GM19397 (cell line): ENCODE measurements around the gene PPY.
"Not testable (repeated sequence)": the region's sequence is repeated elsewhere in the genome, so short reads cannot be mapped to it uniquely, and the experiment has no call there.

ENCODE experiments used
- ATAC-seq: cut with Tn5 transposase; IDR thresholded peaks from one replicate; pipeline ENCODE4 v1.9.1; 2021; ENCODE audit warnings: mild to moderate bottlenecking, moderate library complexity; ENCODE audit not compliant: unreplicated experiment

PPY gene

DNA sequence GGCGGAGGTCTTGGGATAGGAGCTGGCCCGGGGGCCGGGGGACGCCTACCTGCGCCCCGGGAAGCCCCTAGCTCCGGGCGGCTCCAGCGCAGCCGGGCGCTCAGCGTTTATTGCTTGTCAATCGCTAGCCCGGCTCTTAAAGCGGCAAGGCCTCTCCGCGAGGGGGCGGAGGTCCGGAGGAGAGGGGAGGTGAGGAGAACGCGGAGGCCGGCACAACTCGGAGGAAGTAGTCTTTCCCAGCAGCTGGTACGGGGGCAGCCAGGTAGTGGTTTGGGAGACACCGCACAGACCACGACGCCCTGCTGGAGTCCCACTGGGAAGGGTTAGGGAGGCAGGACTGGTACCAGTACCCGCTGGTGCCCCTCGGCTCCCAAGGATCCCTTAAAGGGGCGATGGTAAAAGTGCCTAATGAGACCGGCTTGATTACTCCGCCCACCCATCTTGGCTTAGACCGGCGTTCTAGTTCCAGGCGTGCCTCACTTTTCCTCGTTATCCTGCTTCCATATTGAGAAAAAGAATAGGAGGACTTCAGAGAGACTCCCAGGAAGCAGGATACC, 34.8 kb downstream of the PPY start, which contains the start of gene MPP2:
TSS of gene MPP2 (minus strand) at position 112 of the 557 bp plus-strand sequence. CDS start 3,076 bp downstream, outside the sequence.
- no peak for ATAC-seq

DNA sequence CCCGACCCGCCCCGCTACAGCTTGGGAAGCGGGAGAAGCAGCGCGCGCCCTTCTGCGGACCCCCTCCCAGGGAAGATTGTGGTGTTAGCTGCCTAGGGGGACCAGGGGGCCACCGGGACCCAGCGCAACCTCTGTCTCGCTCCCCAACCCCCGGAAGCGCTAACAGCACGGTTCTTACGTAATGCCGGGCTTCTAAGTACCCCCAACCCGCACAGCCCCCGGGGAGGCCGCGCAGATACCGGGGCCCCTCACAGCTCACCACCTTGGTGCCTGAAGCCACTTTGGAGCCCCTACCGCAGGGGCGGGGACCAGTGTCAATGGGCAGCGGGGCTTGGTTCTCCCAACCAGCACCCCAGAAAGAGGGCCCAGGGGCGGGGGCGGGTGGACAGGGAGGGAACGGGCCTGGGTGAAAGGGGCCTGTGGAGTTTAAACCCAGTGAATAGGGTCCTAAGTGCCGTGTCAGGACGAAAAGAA, 35.3 kb downstream of the PPY start:
- ATAC-seq: no peak

DNA sequence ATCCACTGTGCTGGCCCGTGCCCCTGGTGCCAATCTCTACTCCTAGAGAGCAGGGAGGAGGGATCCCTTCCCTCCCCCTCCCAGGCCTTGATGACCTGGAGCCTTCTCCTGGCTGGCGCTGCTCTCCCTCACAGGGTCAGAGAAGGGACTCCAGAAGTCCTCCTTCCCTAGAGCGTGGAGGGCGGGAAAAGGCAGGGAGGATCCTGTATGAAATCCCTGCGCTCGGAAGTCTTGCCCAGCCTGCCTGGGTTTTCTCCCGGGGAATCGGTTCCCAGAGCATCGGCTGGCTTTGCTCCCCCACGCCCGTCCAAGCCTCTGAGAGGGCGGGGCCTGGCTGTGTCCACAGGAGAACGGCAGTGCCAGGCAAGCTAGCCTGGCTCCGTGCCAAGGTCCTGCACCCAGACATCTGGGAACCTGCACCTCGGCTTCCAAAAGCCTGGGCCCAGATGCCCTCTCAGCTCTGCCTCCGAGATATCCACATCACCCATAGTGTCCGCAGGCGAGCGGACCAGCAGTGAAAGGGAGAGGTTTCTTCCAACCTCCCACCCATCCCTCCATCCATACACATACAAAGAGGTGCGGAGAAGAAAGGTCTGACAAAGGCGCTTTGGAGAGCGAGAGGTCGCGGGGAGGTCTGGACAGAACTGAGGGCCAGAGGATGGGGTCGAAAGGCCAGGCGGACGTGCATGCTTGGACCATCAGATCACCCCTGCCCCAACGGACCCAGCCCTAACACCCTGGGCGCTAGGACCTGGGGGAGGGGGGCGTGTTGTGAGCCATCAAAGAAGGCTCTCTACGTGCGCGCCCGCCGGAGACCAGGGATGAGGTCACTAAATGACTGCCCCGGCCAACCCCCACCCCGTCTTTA, 36.1 kb downstream of the PPY start:
- ATAC-seq: no peak

DNA sequence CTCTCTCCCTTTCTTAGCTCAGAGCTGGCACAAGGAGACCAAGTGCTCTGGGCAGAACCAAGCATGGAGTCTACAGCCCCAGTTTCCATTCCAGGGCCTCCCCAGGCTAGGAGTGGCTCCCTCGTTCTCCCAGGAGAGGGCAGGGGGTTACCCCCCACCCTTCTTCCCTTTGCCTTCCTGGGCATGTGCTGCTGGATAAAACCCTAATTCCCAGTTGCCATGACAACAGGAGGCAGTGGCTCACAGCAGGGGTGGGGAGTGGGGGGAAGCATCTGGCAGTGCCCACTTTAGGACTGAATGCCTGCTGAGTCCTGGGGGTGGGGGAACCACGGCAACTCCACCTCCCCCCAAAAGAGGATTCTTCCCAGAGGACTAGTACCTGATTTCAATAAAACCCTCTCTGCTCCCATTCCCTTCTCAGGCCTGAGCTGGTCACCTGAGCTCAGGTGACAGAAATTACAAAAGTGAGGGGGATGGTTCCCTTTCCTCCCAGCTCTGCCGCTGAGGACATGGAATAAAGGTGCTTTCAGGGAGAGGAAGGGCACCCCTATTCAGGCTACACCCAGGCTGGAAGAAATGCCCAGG, 36.8 kb downstream of the PPY start:
- no peak for ATAC-seq

DNA sequence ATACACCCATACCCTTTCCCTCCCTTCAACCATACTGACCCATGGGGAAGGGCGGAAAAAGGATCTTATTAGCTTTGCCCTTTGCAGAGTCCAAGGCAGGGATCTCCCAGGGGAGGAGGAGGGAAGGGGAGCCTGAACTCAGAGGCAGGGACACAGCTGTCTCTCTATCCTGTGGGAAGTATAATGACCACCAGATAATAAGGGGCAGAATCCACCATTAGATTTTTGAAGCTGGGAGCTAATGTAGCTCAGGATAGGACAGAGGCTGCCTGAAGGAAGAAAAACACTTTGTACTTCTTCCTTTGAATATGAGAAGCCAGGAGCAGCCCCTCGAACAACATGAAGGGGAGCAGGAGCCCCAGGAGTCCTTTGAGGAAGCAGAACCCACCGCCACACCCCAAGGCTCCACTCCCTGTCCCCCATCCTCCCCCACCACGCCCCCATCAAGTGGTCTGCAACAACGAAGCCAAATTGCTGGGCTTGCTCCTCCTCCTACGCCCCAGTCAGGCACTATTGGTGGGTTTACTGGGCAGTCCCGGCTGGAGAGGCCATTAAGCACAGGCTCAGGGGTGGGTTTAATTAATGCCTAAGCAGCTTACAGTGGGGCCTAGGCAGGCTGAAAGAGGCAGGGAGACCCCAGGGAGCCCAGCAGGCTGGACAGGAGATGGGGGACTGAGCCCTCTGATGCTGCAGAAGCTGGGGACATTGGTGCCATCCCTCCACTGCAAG, 40.3 kb downstream of the PPY start:
- ATAC-seq: no peak

DNA sequence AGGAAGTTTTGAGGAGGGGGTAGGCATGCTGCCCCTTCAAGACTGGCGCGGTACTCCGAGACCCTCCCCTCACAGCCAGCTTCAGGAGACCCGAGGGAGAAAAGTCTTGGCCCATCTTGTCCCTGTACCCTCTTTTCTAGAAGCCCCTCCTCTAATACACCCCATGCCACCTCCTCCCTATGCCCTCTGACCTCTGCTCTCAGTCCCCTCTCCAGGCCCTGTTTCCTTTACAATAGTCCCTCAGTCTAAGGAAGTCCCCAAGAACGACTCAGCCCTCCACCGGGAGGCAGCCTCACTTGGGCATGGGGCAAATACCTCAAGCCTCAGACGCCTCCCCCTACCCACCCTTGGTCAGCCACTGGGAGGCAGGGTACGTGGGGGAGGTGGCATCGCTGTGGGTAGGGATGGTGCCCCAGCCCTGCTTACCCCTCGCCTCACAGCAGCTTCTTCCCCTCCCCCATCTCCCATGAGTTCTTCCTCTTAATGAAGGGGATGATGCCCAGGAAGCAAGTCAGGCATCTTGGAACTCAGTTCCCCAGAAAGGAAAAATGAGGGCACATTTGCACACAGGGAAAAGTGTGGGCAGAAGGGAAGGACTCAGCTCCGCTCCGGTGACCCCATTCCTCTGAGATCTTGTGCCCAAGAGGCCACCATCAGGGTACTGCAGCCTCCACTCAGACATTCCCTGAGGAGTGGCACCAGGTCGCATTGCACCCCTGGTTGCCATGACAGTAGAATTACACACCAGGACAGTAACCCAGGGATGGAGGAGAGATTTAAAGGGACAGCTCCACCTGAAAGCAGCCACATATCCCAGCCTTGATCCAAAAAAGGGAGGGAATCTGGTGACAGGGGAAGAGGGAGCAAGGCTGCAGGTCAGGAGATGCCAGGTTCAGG, 41.2 kb downstream of the PPY start:
- no peak for ATAC-seq

DNA sequence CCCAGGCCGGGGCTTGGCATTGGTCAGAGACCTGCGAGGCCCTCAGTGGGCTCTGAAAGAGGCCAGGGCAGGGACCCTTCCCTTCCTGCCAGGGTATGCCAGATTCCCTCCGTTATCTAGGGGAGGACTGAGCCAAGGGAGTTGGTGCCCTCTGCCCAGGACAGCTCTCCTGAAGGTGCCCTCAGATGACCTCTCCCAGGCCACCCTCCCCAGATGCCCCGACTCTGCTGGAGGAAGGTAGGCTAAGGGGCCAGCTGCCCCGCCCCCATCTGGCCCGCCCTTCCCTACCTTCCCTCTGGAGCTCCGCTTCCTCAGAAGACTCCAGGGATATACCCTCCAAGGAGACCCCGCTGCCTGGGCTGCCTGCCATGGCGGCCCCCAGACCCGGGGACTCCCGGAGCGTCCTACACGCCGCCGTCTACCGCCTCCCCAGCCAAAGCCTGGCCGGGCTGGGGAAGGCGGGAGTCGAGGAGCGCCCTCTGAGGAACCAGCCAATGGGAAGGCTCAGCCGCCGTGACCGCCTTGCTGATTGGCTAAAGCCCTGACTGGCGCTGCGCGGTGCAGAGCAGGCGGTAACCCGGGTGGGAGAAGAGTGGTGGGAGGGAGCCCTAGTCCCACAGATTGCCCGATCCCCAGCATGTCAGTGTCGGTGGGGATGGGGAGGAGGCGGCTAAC, 42.0 kb downstream of the PPY start:
- ATAC-seq: peak; percentile 68

DNA sequence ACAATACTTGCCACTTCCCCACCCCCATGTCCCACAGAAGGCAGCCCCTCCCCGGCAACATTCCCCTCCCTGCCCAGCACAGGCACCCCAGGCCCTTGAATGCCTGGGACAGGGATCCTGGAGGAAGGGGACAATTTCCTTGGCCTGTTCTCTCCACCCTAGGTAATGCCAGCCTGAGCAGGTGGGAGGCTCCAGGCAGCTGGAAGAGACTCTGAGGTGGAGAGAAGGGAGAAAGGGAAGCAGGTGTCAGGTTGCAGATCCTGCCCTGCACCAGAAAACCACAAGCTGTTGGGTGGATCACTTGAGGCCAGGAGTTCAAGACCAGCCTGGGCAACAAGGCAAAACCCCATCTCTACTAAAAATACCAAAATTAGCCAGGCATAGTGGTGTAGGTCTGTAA, 43.8 kb downstream of the PPY start:
- no peak for ATAC-seq

DNA sequence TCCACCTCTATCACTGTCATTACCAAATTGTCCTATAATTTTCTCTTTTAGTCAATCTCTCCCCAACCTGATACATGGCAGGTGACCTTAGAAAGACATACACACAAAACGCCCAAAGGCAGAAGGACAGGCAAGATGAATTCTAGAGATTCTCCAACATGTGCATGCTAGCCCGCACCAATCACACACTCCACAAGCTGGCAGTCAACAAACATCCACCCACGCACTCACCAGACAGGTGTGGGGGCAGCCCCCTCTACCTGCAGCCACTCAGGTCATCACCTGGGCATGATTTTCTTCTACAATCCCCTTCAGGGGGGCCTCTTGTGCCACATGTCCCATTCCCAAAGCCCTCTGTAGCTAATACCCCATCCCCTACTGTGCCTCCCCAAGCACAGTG, 44.4 kb downstream of the PPY start:
- no peak for ATAC-seq

DNA sequence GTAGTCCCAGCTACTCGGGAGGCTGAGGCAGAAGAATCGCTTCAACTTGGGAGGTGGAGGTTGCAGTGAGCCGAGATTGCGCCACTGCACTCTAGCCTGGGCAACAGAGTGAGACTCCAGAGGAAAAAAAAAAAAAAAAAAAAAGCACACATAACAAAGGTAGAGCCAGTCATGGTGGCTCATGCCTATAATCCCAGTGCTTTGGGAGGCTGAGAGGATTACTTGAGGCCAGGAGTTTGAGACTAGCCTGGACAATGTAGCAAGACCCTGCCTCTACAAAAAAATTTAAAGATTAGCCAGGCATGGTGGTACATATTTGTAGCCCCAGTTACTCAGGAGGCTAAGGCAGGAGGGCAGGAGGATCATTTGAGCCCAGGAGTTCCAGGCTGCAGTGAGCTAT, 47.8 kb downstream of the PPY start:
- ATAC-seq: not testable (repeated sequence)

DNA sequence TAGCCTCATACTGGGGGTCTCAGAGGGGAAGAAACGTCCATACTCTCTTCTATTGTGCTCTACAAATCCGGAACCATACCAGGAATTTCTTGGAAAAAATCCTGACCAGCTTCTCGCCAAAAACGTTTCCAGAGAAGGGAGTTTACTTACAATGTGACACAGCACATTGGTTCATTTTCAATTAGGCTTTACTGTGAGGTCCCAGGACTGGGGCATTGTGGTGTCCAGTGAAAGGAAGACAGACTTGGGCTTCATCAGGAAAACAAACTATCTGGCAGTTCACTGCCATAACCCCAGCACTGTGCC, 49.7 kb downstream of the PPY start:
- ATAC-seq: no peak

DNA sequence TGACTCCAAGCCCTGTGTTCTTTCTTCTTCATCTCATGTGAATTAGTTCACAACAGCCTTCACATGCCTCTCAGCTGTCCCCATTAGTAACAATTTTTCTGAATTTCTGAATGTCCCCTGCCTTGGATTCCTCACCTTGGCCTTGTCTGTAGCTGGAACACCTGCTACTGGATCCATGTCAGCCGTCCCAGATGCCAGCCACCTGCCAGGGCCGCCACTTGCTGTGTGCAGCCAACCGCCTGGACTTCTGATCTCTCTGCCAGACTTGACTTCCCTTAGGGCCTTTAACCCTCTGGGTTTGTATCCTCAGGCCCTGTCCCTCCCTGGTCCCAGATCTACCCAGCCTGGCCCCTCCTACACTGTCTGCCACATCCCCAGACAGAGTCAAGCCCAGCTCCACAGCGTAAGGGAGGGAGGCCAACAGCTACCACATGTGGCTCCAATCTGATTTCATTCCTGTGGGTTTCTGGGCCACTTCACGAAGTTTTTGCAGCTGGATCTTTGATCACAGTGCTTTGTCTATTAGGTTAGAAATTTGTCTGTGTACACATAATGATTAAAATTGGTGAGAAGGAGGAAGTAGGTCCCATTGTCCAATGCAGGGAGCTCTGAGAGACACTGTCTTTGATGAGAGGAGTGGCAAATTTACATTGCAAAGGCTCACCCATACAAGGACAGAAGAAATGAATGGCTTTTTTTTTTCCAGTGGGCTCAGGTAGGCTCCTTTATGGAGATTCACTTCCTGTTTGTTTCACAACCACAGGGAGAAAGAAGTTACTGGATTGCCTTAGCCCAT, 50.2 kb downstream of the PPY start:
- ATAC-seq: no peak
